K562 (cell line): ENCODE measurements around the gene C20orf96.

Experiments used
- FOXO4 ChIP-seq: fragments of 450-650 bp; formaldehyde crosslinking; IDR thresholded peaks from 2 replicates; pipeline ENCODE4 v1.4.0; 2020; ENCODE audit warnings: mild to moderate bottlenecking, moderate library complexity
- HCFC1 ChIP-seq: IDR thresholded peaks from 2 replicates; pipeline ENCODE4 v1.6.1; 2012; ENCODE audit warnings: low read depth, low read length, improper control_type of control experiment
- HDAC2 ChIP-seq: fragments of 450-650 bp; IDR thresholded peaks from 2 replicates; pipeline ENCODE4 v1.6.1; 2016; ENCODE audit warnings: mild to moderate bottlenecking
- MTA2 ChIP-seq: fragments of 450-650 bp; IDR thresholded peaks from 2 replicates; pipeline ENCODE4 v1.6.1; 2016; ENCODE audit warnings: low read depth
- TCF7L2 ChIP-seq: fragments of 150-350 bp; IDR thresholded peaks from 2 replicates; pipeline ENCODE4 v1.6.1; 2016; ENCODE audit warnings: low read depth, mild to moderate bottlenecking, low read length, moderate library complexity
- TF ChIP-seq, protein P1 (sequence below), 2 experiments: fragments of 450-650 bp; formaldehyde crosslinking in 1 of 2; IDR thresholded peaks; 2 replicates each; pipeline versions ENCODE4 v1.4.0 to v1.6.1; 2014 to 2020; ENCODE audit warnings: mild to moderate bottlenecking in 2 of 2, borderline replicate concordance in 1 of 2, low read depth in 1 of 2
- TF ChIP-seq, protein P2 (sequence below), 3 experiments: IDR thresholded peaks in 2 of 3; conservative IDR thresholded peaks in 1 of 3; 2 replicates each; pipeline ENCODE4 v1.5.1; 2011 to 2012; ENCODE audit warnings: low read length in 3 of 3, mild to moderate bottlenecking in 3 of 3, control low read depth in 2 of 3, improper control_type of control experiment in 1 of 3, inconsistent platforms in 1 of 3, low read depth in 1 of 3, mixed read lengths in 1 of 3, moderate library complexity in 1 of 3; ENCODE audit not compliant: insufficient read depth in 2 of 3

DNA sequence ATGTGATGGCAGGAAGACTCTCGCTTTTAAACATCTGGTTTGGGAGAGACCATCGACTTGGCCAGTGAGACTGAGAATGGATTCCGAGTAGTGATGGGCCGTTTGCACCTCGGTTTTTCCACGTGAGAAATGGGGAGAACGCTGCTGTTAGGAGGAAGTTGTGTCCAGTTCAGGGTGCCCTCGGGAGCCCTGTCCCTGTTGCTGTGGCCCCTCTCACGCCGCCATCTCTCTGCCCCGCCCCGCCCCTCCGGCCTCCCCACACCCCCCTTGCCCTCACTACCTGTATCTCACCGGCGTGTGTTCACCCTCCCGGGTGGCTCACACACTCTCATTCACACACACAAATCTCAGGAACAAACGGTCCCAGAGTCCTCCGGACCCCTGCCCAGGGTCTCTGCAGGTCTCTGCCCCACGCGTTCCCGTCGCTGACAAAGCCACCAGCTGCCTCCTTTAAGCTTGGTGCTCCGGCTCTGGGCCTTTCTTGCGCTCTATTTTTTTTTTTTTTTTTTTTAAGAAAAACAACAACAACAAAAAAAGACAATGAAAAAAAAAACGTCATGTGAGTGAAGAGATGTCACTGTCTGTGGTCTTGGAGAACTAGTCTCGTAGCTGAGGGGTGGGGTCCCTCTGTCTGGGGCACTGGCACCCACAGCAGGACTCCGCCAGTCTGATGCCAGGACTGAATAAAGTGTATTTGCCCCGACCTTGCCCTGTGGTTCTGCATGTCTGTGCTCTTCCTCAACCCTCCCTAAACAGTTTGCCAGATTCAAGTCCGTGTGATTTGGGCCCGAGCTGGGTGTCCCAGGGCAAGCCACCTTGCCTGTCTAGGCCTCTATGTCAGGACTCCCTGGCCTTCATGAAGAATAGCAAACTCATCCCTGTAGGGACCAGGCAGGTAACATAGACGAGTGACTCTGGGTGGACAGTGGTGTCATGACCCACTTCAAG lies 37.8 kb upstream of the C20orf96 start:
- TF ChIP-seq HDAC2 (no peak), FOXO4 (no peak), HCFC1 (no peak), MTA2 (no peak), TCF7L2 (no peak)
- TF ChIP-seq, protein P1, sequence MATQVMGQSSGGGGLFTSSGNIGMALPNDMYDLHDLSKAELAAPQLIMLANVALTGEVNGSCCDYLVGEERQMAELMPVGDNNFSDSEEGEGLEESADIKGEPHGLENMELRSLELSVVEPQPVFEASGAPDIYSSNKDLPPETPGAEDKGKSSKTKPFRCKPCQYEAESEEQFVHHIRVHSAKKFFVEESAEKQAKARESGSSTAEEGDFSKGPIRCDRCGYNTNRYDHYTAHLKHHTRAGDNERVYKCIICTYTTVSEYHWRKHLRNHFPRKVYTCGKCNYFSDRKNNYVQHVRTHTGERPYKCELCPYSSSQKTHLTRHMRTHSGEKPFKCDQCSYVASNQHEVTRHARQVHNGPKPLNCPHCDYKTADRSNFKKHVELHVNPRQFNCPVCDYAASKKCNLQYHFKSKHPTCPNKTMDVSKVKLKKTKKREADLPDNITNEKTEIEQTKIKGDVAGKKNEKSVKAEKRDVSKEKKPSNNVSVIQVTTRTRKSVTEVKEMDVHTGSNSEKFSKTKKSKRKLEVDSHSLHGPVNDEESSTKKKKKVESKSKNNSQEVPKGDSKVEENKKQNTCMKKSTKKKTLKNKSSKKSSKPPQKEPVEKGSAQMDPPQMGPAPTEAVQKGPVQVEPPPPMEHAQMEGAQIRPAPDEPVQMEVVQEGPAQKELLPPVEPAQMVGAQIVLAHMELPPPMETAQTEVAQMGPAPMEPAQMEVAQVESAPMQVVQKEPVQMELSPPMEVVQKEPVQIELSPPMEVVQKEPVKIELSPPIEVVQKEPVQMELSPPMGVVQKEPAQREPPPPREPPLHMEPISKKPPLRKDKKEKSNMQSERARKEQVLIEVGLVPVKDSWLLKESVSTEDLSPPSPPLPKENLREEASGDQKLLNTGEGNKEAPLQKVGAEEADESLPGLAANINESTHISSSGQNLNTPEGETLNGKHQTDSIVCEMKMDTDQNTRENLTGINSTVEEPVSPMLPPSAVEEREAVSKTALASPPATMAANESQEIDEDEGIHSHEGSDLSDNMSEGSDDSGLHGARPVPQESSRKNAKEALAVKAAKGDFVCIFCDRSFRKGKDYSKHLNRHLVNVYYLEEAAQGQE (IDR thresholded peaks at IDR 0.05; ENCODE audit: borderline replicate concordance): no peak
- TF ChIP-seq, protein P1 (CRISPR knock-in tag; IDR thresholded peaks at IDR 0.05; ENCODE audit: low read depth): no peak
- TF ChIP-seq, protein P2, sequence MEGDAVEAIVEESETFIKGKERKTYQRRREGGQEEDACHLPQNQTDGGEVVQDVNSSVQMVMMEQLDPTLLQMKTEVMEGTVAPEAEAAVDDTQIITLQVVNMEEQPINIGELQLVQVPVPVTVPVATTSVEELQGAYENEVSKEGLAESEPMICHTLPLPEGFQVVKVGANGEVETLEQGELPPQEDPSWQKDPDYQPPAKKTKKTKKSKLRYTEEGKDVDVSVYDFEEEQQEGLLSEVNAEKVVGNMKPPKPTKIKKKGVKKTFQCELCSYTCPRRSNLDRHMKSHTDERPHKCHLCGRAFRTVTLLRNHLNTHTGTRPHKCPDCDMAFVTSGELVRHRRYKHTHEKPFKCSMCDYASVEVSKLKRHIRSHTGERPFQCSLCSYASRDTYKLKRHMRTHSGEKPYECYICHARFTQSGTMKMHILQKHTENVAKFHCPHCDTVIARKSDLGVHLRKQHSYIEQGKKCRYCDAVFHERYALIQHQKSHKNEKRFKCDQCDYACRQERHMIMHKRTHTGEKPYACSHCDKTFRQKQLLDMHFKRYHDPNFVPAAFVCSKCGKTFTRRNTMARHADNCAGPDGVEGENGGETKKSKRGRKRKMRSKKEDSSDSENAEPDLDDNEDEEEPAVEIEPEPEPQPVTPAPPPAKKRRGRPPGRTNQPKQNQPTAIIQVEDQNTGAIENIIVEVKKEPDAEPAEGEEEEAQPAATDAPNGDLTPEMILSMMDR (IDR thresholded peaks at IDR 0.05 in 2 of 3, conservative IDR thresholded peaks at IDR 0.05 in 1 of 3; ENCODE audit: insufficient read depth in 2 of 3, low read depth in 1 of 3, low read length in 3 of 3): no peak
